Activated T-helper 9 cell treated with anti-CD3 and anti-CD28 coated beads, Interleukin-2, amount 50 U/mL, for 16 hours (primary cell): Measurements from ENCODE around the gene VWF.

ENCODE experiments used
- DNase-seq: peaks from one replicate; pipeline ENCODE4 v3.0.0-alpha.2; 2020; ENCODE audit warnings: low read depth

VWF gene

DNA sequence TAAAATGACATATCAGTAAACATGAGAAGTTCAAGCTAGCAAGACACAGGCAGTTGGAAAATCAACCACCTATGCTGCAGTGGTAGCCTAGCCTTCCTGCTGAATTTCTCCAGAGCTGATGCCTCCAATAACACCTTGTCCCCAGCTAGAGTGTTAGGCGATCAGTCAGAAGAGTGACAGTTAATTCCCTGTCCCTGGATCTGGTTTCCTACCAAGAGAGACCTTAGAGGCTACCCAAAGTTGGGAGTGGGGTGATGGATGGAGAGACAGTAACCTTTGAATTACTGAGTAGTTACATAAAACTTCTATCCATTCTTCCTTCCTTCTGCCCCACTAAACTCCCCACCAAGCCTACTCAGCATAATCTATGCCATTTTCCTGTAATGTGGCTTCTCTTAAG, 177.5 kb downstream of the VWF start:
- DNase-seq = no peak

DNA sequence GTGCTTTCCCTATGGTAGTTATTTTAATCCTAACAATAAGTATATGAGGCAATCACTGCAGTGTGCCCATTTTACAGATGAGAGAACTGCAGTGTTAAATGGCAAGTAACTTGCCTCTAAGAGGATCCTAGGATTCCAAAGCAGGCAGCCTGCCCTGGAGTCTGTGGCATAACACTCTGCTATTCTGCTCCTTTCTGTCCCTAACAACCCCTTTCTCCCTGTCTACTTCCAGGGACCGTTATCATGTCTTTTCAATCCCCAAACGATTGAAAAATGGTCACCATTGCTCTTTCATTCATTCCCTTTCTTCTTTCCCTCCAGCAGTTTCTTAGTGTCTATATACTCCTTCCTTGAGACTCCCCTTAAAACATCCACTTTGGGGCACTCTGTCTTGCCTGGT, 178.1 kb downstream of the VWF start:
- no peak for DNase-seq

DNA sequence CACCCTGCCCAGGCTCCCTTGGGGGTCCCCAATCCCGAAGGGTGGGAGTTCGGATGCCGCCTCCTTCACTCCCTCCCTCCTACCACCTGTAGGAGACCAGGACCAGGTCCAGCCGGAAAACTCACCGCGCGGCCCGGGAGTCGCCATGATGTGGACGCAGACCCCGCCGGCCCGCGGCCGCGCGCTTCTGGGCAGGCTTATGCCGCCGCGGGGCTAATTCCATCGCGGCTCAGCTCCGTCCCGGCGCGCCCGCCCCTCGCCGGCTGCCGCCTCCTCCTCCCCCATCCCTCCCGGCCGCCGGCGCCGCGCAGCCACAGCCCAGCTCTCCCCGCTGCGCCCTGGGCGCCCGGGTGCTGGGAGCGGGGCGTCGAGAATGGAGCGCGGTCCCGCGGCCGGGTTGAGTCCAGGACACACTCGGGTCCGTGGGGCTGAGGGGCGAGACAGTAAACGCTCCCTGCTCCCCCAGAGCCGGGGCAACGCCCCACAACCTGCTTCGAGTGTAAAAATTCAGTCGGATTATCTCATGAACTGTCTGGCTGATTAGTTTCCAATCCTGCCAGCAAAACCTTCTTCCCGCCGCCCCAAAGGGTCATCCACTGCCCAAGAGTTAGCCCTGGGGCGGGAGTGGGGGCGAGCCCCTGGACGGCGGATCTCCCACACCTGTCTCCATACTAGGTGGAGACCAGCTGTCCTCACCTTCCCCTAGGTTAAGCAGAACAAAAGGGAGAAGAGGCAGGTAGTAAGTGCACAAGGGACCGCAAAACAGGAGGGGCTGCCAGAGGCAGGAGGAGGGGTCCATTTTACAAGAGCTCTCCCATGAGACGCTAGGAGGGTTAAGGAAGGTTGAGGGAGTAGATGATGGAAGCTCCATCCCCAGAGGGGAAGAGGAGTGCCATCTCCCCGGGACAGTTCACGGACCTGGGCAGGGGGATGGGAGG, 179.1 kb downstream of the VWF start, which contains the start of gene ANO2:
Gene ANO2, minus strand, starts transcription at position 189 of the 938 bp plus-strand sequence. Its CDS starts 42 bp downstream, at position 147.
- no peak for DNase-seq

DNA sequence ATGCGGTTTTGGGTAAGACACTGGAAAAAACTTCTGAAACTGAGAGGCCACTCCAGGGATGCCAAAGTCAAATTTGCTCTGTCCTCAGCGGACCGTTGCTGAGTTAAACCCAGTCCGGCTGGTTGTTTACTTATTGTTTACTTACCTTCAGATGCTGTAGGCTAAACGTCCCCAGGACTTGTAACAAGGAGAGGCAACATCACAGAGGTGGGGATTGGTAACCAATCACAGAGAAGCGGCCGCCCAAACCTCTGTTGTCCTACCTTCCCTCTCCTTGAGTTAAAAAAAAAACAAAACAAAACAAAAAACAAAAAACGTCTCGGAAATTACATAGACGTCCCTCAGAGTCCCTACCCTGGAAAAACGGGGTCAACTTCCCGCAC, 179.8 kb downstream of the VWF start:
- DNase-seq = no peak

DNA sequence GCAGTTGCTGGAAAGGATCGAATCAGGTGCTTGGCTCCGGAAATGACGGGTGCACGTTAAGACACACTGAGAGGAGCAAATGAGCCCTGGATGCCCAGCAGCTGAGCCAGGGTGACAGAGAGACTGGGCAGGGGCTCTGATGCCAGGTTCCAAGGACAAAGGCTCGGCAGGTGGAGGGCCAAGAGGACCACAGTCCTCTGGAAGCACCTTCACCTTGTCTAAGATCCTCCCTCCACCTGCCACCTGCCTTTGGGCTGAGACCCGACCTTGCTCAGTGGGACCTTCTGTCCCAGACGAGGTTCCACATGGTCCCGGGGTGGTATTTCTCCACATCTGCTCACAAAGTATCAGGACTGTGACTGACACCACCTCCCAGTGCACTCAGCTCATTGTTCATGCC, 180.4 kb downstream of the VWF start:
- DNase-seq = no peak

DNA sequence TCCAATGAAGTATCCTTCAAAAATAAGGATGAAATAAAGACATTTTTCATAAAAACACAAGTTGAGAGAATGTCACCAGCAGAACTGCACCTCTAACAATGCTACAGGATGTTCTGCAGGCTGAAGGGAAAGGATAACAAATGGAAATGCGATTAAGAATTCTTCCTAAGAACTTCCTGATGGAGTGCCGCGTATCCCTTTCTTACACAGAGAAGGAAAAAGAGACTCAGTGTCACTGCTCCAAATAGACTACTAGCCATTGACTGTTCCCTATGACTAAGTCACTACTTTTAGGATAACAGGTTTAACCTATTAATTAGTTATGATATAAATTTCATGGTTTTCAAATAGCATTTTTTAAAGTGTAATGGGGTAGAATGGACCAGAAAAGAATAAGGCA, 182.6 kb downstream of the VWF start:
- no peak for DNase-seq

DNA sequence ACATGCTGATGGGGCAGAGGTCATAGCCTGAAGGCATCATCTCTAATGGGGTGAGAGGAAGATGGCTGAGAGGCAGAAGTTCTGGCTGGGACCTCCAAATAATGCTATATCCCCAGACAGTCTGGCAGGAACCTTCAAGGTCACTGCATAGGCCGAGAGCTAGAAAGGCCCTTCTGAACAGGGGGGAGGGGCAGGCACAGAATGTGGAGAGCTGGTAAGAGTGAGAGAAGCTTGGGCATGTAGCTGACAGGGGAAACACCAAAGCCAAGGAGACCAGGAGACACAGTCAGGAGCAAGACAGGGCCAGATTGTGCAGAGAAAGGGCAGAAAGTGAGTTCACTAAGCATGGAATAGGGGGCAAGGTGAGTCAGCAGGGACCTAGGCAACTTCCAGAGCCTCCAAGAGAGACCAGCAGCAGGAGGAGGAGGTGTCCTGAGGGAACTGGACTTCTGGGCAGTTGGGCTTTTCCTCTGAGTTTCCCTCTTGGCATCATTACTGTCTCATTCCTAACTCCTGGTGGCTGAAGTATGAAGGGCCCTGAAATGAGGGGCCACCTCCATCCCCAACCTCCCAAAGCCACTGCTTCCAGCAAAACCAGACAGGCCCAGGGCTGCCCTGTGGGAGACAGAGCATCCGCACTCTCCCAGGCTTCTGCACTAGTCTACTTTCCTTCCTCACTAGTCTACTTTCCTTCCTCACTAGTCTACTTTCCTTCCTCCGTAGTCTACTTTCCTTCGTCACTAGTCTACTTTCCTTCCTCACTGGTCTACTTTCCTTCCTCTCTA, 196.5 kb downstream of the VWF start:
- no peak for DNase-seq

DNA sequence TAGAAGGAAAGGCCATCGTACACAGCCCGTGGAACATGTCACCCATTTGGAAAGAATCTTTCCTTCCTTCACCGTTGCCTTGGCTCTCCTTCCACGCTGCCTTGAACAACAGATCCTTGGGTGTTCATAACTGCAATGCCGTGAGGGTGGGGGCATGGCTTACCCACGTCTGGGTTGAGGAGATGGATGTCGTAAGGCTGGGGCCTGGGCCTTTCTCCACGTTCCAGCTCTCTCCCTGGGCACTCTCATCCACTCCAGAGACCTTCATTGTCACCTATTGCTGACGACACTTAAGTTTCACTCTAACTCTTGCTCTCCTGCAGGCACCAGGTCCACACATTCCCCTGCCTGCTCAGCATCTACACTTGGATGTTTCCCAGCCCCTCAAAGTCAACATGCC, 198.8 kb downstream of the VWF start:
- DNase-seq = no peak

DNA sequence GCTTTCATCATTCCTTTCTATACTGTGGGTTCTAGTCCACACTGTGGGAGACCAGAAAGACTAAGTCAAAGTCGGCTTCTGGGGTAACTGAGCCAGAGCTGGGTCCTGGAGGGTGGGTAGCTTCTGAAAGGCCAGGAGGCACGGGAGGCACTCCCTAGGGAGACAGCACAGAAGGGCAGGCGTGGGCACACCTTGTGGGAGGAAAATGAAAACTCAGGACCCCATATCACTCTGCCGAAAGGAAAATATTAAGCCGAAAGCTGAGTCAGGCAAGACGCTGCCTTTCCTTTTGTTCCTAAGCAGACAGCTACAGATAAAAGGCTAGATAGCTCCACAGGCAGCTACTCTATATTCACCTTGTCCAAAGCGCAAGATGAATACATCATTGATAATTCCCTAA, 200.1 kb downstream of the VWF start:
- DNase-seq = no peak

DNA sequence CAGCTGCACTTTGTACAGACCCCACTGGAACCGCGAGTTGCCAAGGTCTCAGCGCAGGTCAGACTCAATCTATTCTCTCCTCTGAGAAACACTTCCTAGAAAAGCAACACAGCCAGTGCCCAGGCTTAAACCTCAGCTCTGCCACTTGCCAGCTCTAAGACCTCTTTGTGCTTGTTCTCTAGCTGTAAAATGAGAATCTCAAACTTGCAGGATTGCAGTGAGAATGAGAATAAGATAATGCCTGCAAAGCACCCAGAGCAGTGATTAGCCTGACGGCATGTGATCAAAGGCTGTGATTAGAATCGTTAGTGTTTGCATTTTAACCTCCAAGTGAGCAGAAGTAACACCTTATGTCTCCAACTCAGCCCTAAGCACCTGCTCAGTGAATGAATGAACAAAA, 200.7 kb downstream of the VWF start:
- DNase-seq = no peak

DNA sequence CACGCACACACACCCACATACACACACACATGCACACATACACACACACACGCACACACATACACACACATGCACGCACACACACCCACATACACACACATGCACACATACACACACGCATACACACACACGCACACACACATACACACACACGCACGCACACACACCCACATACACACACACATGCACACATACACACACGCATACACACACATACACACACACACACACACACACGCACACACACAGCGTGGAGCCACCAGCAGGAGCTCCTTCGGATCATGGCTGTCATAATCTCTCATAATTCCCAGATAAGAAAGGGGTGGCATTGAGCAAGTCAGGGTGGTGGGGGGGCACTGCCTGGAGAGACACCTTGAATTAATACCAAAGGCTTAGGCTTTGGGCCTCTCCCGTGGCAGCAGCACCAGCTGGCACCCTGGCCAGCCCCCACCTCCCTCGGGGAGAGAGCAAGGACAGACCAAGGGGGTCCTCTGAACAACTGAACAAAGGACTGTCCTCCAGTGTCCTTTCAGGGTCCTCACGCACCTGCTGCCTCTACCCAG, 201.3 kb downstream of the VWF start:
- DNase-seq = no peak

DNA sequence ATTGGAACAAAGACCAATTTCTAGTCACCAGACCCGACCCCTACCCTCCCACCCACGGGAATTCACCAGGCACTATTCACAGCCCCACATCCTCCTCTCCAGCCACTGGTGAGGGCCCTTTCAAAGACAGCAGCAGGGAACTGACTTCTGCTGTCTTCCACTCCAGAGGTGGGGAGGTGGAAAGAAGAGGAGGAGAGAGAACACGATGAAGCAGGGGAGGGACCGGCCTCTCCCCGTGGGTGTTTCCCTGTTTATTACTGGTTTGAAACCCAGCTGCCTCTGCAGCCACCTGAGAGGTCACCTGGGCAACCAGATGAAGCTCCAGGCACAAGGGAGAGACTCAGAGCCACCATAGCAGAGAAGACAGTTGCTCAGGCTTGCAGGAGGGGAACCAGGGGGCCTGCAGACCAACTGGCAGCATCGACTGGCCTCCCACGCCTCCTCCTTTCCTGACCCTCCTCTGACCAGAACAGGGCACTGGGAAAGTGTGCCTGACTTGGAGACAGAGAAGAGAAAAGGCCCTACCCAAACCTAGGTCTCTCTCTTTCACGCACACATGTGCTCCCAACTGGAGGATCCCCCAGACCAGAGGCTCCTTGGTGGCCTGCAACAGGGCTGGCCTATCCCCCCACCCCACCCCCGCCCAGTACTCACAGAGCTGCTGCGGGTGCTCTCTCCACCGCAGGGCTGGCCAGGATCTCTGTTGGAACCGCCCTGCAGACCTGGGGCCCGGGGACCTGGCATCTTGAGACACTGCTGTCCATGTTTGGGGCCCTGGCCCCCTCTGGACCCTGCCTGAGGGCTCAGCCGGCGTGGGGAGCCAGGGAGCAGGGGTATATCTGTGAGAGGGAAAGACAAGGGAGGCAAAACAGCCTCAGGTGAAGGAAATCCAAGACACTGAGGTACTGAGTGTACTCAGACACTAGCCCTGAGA, 202.2 kb downstream of the VWF start:
- DNase-seq = no peak

DNA sequence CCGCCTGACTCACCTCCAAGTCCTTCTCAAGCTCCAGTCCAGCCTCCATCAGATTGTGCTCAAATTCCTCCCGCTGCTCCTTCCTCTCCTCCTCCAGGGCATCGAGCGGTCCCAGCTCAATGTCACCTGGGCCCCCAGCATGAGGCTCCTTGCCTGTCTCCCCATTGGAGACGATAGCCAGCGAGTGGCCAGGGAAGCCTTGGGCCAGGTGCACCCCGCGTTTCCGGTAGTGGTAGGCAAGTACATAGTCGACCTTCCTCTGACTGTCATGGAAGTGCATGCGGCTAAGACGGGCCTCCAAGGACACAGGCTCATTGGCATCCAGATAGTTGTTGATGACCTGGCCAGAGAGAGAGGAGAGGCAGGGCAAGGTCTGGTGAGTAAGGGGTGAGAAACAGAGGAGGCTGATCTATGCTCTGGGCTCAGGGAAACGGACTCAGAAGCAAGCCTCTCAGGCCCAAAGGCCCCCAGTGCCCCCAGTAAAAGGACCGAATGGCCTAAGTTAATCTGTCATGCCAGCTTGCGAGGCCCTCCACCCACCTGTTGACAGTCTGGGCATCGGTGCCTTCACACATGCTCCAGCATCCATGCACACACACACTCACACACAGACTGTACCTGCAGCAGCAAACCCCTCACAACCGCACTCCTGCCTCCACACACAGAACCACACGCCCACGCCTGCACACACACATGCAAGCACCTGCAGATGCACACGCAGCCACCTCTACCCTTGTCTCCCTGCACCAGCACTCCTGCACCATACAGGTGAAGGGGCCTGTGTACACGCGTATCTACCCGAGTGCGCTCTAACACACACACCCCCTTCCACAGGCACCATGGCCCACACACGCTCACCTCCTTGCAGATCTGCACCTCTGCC, 203.2 kb downstream of the VWF start:
- DNase-seq = no peak

DNA sequence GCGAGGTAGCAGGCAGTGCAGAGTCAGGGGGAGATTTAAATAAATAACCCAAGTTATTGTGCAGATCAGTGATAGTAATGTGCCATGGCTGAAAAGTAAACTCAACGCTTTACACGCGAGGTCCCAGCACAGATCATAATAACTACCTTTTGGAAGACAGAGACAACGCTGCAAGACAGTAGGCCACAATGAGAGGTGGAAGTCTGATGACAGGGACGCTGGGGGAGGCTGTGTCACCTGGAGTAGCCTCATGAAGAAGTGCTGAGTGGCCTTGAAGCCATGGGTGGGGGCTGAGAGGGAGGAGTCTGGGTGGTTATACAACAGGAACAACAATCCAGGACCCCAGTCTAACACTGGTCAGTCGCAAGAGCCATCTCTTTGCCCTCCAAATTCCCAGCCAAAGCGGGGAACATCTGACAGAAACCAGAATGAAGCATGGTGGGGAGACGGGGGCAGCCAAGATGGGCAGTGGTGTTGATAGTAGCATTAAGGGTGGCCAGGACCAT, 207.6 kb downstream of the VWF start:
- DNase-seq = no peak

DNA sequence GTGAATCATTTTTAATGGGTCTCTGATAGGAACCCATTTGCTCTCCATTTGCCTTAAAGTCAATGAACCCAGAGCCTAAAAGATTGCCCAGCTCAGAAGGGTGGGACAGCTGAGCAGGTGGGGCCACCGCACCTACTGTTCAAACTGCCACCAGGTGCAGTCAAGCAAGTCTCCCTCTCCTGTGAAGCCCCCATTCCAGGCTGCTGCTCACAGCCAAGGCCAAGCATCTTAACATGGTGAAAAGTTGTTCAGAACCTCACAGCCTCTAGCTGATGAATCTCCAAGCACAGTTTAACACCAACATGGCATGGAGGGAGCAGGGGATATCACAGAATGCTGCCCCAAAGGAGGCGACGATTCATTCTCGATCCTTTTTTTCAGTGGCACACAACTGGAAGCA, 209.0 kb downstream of the VWF start:
- no peak for DNase-seq

DNA sequence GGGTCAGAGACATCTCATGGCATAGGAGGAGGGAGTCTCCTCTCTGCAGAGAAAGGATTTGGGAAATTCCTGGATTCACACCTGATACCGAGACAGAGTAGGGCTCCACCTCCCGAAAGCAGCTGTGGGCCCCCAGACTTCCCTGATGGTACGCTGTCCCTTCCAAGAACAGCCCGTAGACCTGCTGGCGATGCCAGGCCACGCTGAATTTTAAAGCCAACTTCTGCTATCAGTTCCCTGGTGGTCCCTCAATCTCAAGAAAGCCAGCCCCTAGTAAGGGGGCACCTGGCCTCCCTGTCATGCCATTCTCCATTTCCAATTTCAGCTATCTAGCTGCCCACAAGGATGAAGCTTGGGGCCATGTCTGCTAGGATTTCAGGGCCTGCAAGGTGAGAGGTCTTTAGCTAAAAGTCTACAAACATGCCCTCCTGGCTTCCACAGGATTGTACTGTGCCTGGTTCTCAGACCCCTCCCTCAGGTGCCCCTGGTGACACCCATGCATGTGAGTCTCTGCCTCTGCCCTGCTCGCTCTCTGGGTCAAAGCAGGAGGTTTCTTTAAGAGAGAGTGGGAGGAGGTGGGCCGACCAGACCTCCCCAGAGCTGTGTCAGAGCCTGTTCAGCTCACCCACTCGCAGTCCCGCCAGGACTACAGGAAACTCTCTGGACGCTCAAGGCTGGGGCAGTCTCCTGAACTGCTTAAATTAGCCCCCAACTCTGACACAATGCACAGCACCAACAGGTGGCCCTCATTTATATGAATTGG, 209.9 kb downstream of the VWF start:
- DNase-seq = no peak

DNA sequence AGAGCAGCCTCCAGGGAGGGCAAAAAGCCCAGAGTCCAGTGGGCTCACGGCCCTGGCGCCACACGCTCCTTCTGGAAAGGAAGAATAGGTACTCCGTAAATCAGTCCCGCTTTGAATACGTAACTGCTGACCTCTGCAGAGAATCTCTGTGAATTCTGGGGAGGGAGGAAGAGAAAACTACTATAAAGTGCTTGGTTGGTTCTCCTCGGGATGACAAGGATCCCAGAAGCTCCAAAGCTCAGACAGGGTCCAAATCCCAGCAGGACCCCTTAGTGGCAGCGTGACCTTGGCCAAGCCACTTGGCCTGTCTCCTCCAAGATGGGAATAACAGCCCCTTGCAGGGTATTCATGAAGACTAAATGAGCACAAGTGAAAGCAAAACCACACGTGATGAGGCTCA, 211.1 kb downstream of the VWF start:
- no peak for DNase-seq

DNA sequence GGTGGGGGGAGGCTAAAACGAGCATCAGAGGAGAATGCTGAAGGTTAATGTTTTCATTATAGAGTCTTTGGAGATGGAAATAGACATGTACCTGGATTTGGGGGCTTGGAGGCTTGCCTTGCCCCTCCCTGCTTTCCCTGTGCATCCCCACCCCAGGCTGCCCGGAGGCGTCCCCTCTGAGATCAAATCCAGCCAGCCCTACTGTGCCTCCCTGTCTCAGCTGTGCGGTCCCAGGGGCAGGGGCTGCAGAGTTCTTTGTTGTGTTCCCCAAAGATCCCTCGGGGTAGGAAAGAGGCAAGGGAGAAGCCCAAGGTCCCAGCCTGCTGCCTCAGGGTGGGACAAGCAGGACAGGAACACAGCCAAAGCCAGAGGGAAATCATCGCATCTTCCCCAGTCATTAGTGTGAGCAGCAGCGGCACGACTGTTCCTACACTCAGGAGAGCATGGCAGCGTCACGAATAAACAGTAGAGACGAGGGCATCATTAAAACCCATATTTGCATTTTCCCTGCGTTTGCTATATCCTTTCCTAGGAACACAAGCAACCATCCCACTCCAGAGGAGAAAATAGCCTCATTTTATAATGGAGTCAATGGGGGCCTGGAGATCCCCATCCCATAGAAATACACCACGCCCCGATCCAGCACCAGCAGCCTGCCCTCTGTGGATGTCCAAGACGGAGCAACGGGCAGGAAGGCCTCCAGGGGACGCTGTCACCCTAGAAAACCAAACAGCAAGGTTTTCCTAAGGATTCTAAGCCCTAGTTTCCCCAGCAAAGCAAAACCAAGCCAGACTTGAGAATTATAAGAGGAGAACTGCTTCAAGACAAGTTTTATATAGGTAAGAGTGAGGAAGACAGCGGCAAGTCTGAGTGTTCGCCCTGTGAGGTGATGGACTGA, 211.8 kb downstream of the VWF start:
- no peak for DNase-seq

DNA sequence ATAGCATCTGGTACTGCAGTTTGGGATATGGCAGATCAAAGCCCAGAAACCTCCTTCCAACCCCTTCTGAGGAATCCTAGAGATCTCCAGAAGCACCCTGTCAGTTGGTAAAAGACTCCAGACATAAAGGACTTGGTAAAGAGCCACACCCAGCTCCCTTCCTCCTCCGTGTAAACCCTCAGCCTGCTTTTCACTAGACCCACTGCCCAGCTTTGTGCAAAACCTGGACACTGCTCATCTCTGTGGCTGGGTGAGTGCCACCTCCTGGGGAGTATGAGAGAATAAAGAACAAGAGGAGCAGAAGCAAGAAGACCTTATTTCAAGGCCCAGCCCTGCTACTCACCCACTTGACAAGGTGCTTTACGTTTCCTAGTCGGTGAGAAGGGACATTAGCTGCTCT, 212.5 kb downstream of the VWF start:
- no peak for DNase-seq
